Left lung (tissue), 10 donors: ENCODE data around the gene GULP1. TPM values are rescaled to one million over a fixed set of nuclear protein-coding genes. Genes with fewer than 3 reads are reported as not detected.

Experiments used
- ATAC-seq: fragments of 200-7000 bp; cut with Tn5 transposase; one replicate; pipeline ENCODE4 v1.9.1; 2020; ENCODE audit warnings: moderate library complexity
- DNase-seq, 4 donors: peaks; one replicate each; pipeline ENCODE4 v3.0.0-alpha.2; 2013 to 2020
- H3K27ac ChIP-seq, 2 donors: fragments of 200-600 bp; sonication (generic) in 1 of 2; one replicate each; pipeline versions ENCODE4 v1.5.0 to v1.8.0; 2020 to 2021
- H3K27me3 ChIP-seq, 2 donors: fragments of 200-600 bp; sonication (generic) in 1 of 2; one replicate each; pipeline versions ENCODE4 v1.5.0 to v1.8.0; 2020 to 2021
- H3K36me3 ChIP-seq, 2 donors: fragments of 200-600 bp; sonication (generic) in 1 of 2; one replicate each; pipeline versions ENCODE4 v1.5.0 to v1.8.0; 2020 to 2021
- H3K4me1 ChIP-seq, 2 donors: fragments of 200-600 bp; one replicate each; pipeline ENCODE4 v1.8.0; 2021
- H3K4me3 ChIP-seq, 2 donors: fragments of 200-600 bp; sonication (generic) in 1 of 2; one replicate each; pipeline versions ENCODE4 v1.5.0 to v1.8.0; 2020 to 2021; ENCODE audit warnings: mild to moderate bottlenecking in 1 of 2
- H3K9me3 ChIP-seq, 2 donors: fragments of 200-600 bp; sonication (generic) in 1 of 2; one replicate each; pipeline versions ENCODE4 v1.5.0 to v1.8.0; 2020 to 2021
- CTCF ChIP-seq, 2 donors: fragments of 200-600 bp; sonication (generic) in 1 of 2; IDR thresholded peaks; one replicate each; pipeline versions ENCODE4 v1.5.0 to v1.8.0; 2021; ENCODE audit warnings: antibody characterized with exemption in 2 of 2
- intact Hi-C, 2 donors: fragments of 100-400 bp; cut with DNase I; formaldehyde crosslinking; loops; one replicate each; pipeline versions ENCODE4 v1.11.2 to v1.14.2; 2022
- polyA plus RNA-seq, 6 donors: library from polyadenylated mRNA; unstranded; fragments of 120-200 nt; gene quantifications; one replicate each; pipeline ENCODE4 v1.2.1, GENCODE V29; 2013; ENCODE audit not compliant: insufficient read length in 6 of 6
- total RNA-seq, 2 donors: library from RNA; stranded (reverse); fragmentation: NEBNext Ultra II Directional; extraction: Animal tissue kit (Norgen Biotek cat#: 25700); gene quantifications; one replicate each; pipeline ENCODE4 v1.2.1, GENCODE V29; 2021
- donor health status: DM: no; HTN: yes; CAD: no.
- donor health status: DM: no; HTN: no; CAD: no.

The GULP1 gene
- total and polyA plus RNA-seq, 8 donors: 27.5 to 120 (median 85.4) TPM

DNA sequence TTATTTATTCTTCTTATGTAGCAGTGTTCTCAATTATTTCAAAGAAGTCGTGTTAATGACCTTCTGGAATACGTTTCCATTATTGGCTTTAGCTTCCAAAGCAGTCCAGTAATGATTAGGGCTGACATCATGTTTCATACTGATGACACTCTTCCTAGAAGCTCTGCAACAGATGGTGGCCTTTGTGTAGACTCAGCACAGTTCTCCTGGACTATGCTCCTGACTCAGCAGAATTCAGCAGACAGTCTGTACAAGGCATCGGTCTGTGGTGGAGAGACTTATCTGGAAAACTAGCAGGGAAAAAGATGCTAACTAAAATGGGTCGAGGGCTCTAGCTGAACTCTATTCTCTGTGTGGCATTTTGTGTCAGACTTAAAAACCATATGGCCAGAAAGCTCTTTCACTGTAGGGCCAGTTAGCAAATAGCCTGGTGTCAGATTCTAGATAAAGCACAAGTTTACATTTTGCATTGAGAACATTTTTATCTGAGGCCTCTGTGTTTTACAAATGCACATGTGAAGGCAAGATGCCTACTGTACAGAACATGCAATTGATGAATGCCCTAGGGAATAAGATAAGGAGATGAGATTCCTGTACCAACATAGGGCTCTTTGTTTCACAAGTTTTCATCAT is 35.1 kb downstream of the GULP1 start:
- H3K27ac ChIP-seq: no peak overlapping the region
- TF ChIP-seq CTCF (IDR thresholded peaks at IDR 0.05): no peak
- intact Hi-C loops: no loop called here
- H3K4me3 ChIP-seq: no peak overlapping the region
- H3K9me3 ChIP-seq: no peaks in the 10 kb centered on the region
- no peaks in the 10 kb centered on the region for H3K36me3 ChIP-seq
- DNase-seq: no peak
- peak; percentile 30 for ATAC-seq
- H3K27me3 ChIP-seq: no peaks in the 10 kb centered on the region
- H3K4me1 ChIP-seq: peaks cover 0 to 5% of the 10 kb centered on the region in 2 donors

- H3K27me3 ChIP-seq: no peaks in the 10 kb centered on the region
- ATAC-seq: no peak
- intact Hi-C loops: no loop called here
- no peak overlapping the region for H3K4me3 ChIP-seq
- H3K27ac ChIP-seq: no peak overlapping the region
- no peaks in the 10 kb centered on the region for H3K36me3 ChIP-seq
- TF ChIP-seq CTCF (IDR thresholded peaks at IDR 0.05): no peak
- peaks cover 0 to 5% of the 10 kb centered on the region in 2 donors for H3K4me1 ChIP-seq
- H3K9me3 ChIP-seq: no peaks in the 10 kb centered on the region
- DNase-seq: no peak
These were observed 36.0 kb downstream of the GULP1 start for GRCh38 chr2:188327518-188328213.

DNA sequence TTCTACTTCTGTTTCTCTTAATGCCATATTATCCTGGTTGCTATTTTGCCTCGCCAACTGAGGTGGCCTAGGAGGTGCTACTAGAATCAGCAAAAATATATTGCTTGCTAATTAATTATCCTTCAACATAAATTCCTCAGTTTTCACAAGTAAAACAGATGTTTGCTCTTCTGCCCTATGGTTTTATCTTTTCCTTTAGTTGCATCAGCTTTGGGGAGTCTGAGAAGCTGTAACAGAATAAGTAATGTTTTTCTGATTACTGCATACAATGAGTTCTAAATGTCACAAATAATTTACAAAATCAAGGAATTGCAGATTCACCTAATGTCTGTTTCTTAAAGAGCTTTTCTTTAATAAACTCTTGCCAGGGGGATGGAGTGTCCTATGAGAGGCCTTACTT is 36.7 kb downstream of the GULP1 start:
- ATAC-seq (no peak), DNase-seq (no peak)
- TF ChIP-seq CTCF (IDR thresholded peaks at IDR 0.05): no peak
- intact Hi-C loops: no loop called here
- Histone ChIP-seq H3K4me1 (peaks cover 0 to 5% of the 10 kb centered on the region in 2 donors), H3K9me3 (no peaks in the 10 kb centered on the region), H3K27ac (no peak overlapping the region), H3K4me3 (no peak overlapping the region), H3K36me3 (no peaks in the 10 kb centered on the region), H3K27me3 (no peaks in the 10 kb centered on the region)

- ATAC-seq (no peak), DNase-seq (no peak)
- H3K27ac ChIP-seq: no peak overlapping the region
- H3K27me3 ChIP-seq: no peaks in the 10 kb centered on the region
- intact Hi-C loops: no loop called here
- H3K9me3 ChIP-seq: no peaks in the 10 kb centered on the region
- no peak overlapping the region for H3K4me3 ChIP-seq
- H3K36me3 ChIP-seq: no peaks in the 10 kb centered on the region
- H3K4me1 ChIP-seq: peaks cover 0 to 9% of the 10 kb centered on the region in 2 donors
- TF ChIP-seq CTCF (IDR thresholded peaks at IDR 0.05): no peak
These were observed 38.8 kb downstream of the GULP1 start for GRCh38 chr2:188330316-188331053.

- no peak for ATAC-seq
- intact Hi-C loops: no loop called here
- no peaks in the 10 kb centered on the region for H3K36me3 ChIP-seq
- H3K4me3 ChIP-seq: no peak overlapping the region
- H3K4me1 ChIP-seq: peaks cover 0 to 9% of the 10 kb centered on the region in 2 donors
- H3K27me3 ChIP-seq: no peaks in the 10 kb centered on the region
- no peak for DNase-seq
- TF ChIP-seq CTCF (IDR thresholded peaks at IDR 0.05): no peak
- H3K9me3 ChIP-seq: no peaks in the 10 kb centered on the region
- no peak overlapping the region for H3K27ac ChIP-seq
These were observed 40.9 kb downstream of the GULP1 start for GRCh38 chr2:188332619-188333018.
